Esophagus squamous epithelium (tissue), 5 donors: ENCODE data around the gene ARL6IP6. TPM values are rescaled to one million over a fixed set of nuclear protein-coding genes. Genes with fewer than 3 reads are reported as not detected.

Experiments used
- DNase-seq: peaks from one replicate; lab custom pipeline; 2025; lab: John Stamatoyannopoulos, UW
- H3K27ac ChIP-seq, 4 donors: fragments of 200-600 bp; sonication (generic); one replicate each; pipeline ENCODE4 v1.5.1; 2016 to 2019; ENCODE audit warnings: mild to moderate bottlenecking in 1 of 4
- H3K27me3 ChIP-seq, 4 donors: fragments of 200-600 bp; sonication (generic); 1 replicate in 3 of 4; 2 replicates in 1 of 4; pipeline versions ENCODE4 v1.5.1 to v1.6.0; 2017 to 2021; ENCODE audit warnings: antibody characterized with exemption in 1 of 4
- H3K36me3 ChIP-seq, 3 donors: fragments of 200-600 bp; sonication (generic); one replicate each; pipeline ENCODE4 v1.5.1; 2016 to 2019
- H3K4me1 ChIP-seq, 3 donors: fragments of 200-600 bp; sonication (generic); one replicate each; pipeline ENCODE4 v1.5.1; 2017 to 2019
- H3K4me3 ChIP-seq, 4 donors: fragments of 200-600 bp; sonication (generic); 1 replicate in 3 of 4; 2 replicates in 1 of 4; pipeline ENCODE4 v1.5.1; 2016 to 2019; ENCODE audit warnings: mild to moderate bottlenecking in 2 of 4, moderate library complexity in 1 of 4
- H3K9me3 ChIP-seq, 3 donors: fragments of 200-600 bp; sonication (generic); one replicate each; pipeline ENCODE4 v1.5.1; 2016 to 2019
- POLR2A ChIP-seq, 4 donors: fragments of 450-650 bp; IDR thresholded peaks; one replicate each; pipeline ENCODE4 v1.6.1; 2017; ENCODE audit warnings: antibody characterized with exemption in 4 of 4, mild to moderate bottlenecking in 4 of 4, moderate library complexity in 3 of 4
- WGBS, 2 donors: methylation state at CpG; one replicate each; pipeline ENCODE4 v1.1.5; 2018; 5-methylcytosine and 5-hydroxymethylcytosine counted together
- intact Hi-C: fragments of 100-400 bp; cut with DNase I; formaldehyde crosslinking; loops from one replicate; pipeline ENCODE4 v1.15.0; 2022
- total RNA-seq, 4 donors: library from RNA; depleted of rRNA; stranded (reverse); fragments of >200 nt; gene quantifications; one replicate each; pipeline ENCODE4 v1.1.0, GENCODE V29; 2016
- TF ChIP-seq, protein P1 (sequence below), 6 experiments: fragments of 450-650 bp in 4 of 6; fragments of 200-600 bp in 2 of 6; sonication (generic) in 2 of 6; IDR thresholded peaks; one replicate each; pipeline ENCODE4 v1.5.1; 2016 to 2019; ENCODE audit warnings: antibody characterized with exemption in 6 of 6, mild to moderate bottlenecking in 4 of 6, moderate library complexity in 4 of 6
- donor health status: DM: yes; HTN: yes; CAD: no.

ARL6IP6 gene
- total RNA-seq, 4 donors from 2014 or later: 7.7 to 24.2 (median 19.0) TPM

DNA sequence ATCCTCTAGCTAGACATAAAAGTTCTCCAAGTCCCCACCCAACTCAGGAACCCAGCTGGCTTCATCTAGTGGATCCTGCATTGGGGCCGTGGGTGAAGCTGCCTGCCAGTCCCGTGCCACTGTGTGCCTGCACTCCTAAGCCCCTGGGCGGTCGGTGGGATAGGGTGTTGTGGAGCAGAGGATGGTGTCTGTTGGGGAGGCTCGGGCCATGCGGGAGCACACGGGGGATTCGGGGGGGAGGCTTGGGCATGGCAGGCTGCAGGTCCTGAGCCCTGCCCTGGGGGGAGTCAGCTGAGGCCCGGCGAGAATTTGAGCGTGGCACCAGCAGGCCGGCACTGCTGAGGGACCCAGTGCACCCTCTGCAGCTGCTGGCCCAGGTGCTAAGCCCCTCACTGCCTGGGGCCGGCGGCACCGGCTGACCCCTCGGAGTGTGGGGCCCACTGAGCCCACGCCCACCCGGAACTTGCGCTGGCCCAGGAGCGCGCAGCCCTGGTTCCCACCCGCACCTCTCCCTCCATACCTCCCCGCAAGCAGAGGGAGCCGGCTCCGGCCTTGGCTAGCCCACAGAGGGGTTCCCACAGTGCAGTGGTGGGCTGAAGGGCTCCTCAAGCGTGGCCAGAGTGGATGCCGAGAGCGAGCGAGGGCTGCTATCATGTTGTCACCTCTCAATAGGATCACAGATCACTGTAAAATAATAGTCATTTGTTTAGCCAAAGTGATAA, 86.4 kb downstream of the ARL6IP6 start:
- Histone ChIP-seq H3K27me3 (no peaks in the 10 kb centered on the region), H3K9me3 (no peaks in the 10 kb centered on the region), H3K27ac (no peak overlapping the region), H3K4me3 (no peak overlapping the region), H3K4me1 (no peaks in the 10 kb centered on the region), H3K36me3 (no peaks in the 10 kb centered on the region)
- WGBS, 2 donors: 93 to 100% methylated on average over 6 to 14 of the region's 29 CpGs
- DNase-seq: no peak
- TF ChIP-seq POLR2A (IDR thresholded peaks at IDR 0.05): no peak
- TF ChIP-seq, protein P1, sequence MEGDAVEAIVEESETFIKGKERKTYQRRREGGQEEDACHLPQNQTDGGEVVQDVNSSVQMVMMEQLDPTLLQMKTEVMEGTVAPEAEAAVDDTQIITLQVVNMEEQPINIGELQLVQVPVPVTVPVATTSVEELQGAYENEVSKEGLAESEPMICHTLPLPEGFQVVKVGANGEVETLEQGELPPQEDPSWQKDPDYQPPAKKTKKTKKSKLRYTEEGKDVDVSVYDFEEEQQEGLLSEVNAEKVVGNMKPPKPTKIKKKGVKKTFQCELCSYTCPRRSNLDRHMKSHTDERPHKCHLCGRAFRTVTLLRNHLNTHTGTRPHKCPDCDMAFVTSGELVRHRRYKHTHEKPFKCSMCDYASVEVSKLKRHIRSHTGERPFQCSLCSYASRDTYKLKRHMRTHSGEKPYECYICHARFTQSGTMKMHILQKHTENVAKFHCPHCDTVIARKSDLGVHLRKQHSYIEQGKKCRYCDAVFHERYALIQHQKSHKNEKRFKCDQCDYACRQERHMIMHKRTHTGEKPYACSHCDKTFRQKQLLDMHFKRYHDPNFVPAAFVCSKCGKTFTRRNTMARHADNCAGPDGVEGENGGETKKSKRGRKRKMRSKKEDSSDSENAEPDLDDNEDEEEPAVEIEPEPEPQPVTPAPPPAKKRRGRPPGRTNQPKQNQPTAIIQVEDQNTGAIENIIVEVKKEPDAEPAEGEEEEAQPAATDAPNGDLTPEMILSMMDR (IDR thresholded peaks at IDR 0.05): no peak
- intact Hi-C loops: no loop called here

DNA sequence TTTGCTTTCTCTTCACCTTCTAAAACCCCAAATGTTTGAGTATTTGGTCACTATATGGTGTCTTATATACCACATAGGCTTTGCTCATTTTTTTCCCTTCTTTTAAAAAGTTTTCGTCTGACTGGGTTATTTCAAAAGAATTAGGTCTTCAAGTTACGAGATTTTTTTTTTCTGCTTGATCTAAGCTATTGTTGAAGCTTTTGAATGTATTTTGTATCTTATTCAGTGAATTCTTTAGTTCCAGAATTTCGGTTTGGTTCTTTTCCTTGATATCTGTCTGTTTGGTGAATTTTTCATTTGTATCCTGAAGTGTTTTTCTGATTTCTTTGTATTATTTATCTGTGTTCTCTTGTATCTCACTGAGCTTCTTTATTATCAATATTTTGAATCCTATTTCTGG, 93.5 kb downstream of the ARL6IP6 start:
- no peak for DNase-seq
- Histone ChIP-seq H3K4me1 (no peaks in the 10 kb centered on the region), H3K9me3 (no peaks in the 10 kb centered on the region), H3K27ac (no peak overlapping the region), H3K27me3 (no peaks in the 10 kb centered on the region), H3K36me3 (no peaks in the 10 kb centered on the region), H3K4me3 (no peak overlapping the region)
- TF ChIP-seq, protein P1 (IDR thresholded peaks at IDR 0.05): no peak
- TF ChIP-seq POLR2A (IDR thresholded peaks at IDR 0.05): no peak
- WGBS, 2 donors: 75 to 81% methylated on average over 3 of the region's 3 CpGs
- intact Hi-C loops: no loop called here

Other genes with a start within 250 kb of the ARL6IP6 start
- gene PRPF40A, start 1.2 kb upstream of the ARL6IP6 start, total RNA-seq: 100 to 1,000 TPM in 2 of 4 donors, 10 to 100 TPM in 2; 90.8 to 123 (median 99.6) TPM